Left ventricle myocardium inferior (tissue), 1 donor: ENCODE data around the gene FMN1. TPM values are rescaled to one million over a fixed set of nuclear protein-coding genes. Genes with fewer than 3 reads are reported as not detected.

Experiments
- DNase-seq: peaks from one replicate; pipeline ENCODE4 v3.0.0-alpha.2; 2020
- H3K27ac ChIP-seq: fragments of 200-600 bp; replicated peaks from 2 replicates; pipeline ENCODE4 v1.8.0; 2021
- H3K27me3 ChIP-seq: fragments of 200-600 bp; 2 replicates; pipeline ENCODE4 v1.8.0; 2021; ENCODE audit warnings: low read depth
- H3K36me3 ChIP-seq: fragments of 200-600 bp; 2 replicates; pipeline ENCODE4 v1.8.0; 2021
- H3K4me1 ChIP-seq: fragments of 200-600 bp; 2 replicates; pipeline ENCODE4 v1.8.0; 2021
- H3K4me3 ChIP-seq: fragments of 200-600 bp; 2 replicates; pipeline ENCODE4 v1.8.0; 2021; ENCODE audit warnings: mild to moderate bottlenecking, moderate library complexity
- H3K9me3 ChIP-seq: fragments of 200-600 bp; replicated peaks from 2 replicates; pipeline ENCODE4 v1.8.0; 2021
- intact Hi-C: fragments of 100-400 bp; cut with micrococcal nuclease; formaldehyde crosslinking; loops from one replicate; pipeline ENCODE4 v1.11.0; 2022
- total RNA-seq: library from RNA; stranded (reverse); fragmentation: NEBNext Ultra II Directional; extraction: Animal tissue kit (Norgen Biotek cat#: 25700); gene quantifications from one replicate; pipeline ENCODE4 v1.2.1, GENCODE V29; 2021
- TF ChIP-seq, protein P1 (sequence below): fragments of 200-600 bp; IDR thresholded peaks from 2 replicates; pipeline ENCODE4 v1.8.0; 2021; ENCODE audit warnings: antibody characterized with exemption, mild to moderate bottlenecking, borderline replicate concordance
- donor health status: DM: no; HTN: yes; CAD: no; lungs with severe emphysema.

FMN1 gene
- total RNA-seq, 1 donor from 2014 or later = 4.5 TPM

DNA sequence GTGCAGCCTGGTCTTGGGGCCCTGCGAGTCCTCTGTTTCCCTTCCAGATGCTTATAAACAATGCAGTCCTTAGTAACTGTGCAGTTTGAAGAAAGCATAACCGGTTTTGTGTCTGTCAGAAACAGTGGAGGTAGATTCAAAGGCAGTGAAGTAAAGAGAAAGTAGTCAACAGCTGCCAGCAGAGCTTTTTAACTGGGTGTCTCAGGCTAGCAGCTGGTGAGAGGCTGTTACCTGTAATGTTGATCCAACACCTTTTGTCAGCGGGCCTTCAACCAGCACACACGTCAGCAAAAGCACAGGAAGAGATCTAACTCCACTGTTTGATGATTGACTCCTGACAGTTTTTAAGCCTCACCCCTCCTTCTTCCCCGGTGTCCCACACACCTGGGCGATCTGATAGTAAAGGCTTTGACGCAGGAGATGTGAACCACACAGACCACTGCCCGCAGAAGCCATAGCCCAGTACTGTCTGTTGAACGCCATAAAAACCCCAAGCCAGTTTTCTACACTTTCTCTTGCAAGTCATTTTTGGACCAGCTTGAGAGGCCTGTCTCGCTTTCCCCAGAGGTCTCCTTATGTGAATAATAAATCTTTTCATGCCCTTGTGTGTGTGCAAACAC is 178.0 kb downstream of the FMN1 start:
- TF ChIP-seq, protein P1, sequence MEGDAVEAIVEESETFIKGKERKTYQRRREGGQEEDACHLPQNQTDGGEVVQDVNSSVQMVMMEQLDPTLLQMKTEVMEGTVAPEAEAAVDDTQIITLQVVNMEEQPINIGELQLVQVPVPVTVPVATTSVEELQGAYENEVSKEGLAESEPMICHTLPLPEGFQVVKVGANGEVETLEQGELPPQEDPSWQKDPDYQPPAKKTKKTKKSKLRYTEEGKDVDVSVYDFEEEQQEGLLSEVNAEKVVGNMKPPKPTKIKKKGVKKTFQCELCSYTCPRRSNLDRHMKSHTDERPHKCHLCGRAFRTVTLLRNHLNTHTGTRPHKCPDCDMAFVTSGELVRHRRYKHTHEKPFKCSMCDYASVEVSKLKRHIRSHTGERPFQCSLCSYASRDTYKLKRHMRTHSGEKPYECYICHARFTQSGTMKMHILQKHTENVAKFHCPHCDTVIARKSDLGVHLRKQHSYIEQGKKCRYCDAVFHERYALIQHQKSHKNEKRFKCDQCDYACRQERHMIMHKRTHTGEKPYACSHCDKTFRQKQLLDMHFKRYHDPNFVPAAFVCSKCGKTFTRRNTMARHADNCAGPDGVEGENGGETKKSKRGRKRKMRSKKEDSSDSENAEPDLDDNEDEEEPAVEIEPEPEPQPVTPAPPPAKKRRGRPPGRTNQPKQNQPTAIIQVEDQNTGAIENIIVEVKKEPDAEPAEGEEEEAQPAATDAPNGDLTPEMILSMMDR = no peak
- intact Hi-C loops = no loop called here
- Histone ChIP-seq H3K36me3 (no peaks in the 10 kb centered on the region), H3K4me1 (no peaks in the 10 kb centered on the region), H3K27ac (no peak overlapping the region), H3K9me3 (no peaks in the 10 kb centered on the region), H3K4me3 (no peak overlapping the region), H3K27me3 (no peaks in the 10 kb centered on the region)
- DNase-seq = no peak

DNA sequence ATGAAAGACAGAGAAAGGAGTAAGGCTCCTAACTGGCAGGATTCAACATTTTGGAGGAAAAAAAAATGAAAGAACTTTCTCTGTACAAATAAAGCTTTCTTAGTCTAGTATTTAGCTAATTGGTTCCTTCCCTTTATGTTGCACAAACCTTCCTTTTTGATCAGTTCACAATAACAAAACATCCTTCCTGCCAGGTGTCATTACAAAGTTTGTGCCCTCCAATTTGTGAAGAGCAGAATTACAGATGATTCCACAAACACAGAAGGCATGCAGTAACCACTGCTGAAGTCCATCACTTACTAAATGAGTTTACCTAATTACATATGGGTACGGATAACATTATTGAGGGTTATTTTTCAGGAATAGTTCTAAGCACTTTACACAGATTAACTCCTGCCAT is 179.9 kb downstream of the FMN1 start:
- Histone ChIP-seq H3K4me1 (no peaks in the 10 kb centered on the region), H3K27ac (no peak overlapping the region), H3K9me3 (no peaks in the 10 kb centered on the region), H3K4me3 (no peak overlapping the region), H3K27me3 (no peaks in the 10 kb centered on the region), H3K36me3 (no peaks in the 10 kb centered on the region)
- DNase-seq = no peak
- TF ChIP-seq, protein P1 = no peak
- intact Hi-C loops = no loop called here

DNA sequence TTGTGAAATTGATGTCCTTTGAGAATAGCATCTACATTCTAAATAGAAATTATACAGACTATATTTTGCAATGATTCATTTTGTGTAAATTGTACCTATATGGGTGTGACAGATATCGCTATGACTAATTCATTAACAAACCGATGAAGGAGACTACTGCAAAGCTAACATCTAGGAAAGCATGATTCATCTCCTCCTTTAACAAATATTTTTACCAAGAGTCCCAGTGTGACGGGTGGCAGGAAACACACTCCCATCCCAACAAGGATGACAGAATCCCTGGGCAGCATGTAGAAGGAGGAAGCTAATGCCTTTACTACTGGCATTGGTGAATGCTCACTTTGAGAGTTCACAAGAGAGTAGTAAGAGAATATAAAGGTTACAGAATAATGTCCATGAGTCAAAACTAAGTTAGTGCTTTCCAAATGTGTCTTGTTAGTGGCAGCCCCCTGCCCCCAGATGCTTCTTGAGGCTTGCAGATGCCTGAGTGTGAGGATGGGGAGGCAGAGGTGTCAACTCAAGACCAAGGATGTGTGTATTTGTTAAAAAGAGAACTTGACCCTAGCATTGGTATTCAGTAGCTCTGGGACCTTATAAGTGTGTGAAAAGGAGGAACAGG is 180.6 kb downstream of the FMN1 start:
- TF ChIP-seq, protein P1 = no peak
- H3K27me3 ChIP-seq = no peaks in the 10 kb centered on the region

DNA sequence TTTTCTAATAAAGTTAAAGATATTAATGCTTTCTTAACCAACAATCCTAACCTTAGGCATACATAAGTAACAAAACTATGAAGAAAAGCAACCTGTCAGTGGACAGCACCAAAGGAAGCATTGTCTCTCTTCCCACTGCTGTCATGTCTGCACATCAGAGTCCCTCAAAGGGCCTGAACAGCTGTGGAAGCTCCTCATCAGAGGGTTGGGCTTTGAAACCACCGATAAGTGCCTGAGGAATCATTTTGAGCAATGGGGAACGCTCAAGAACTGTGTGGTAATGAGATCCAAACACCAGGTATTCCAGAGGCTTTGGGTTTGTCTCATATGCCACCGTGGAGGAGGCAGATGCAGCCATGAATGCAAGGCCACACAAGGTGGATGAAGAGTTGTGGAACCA is 182.5 kb downstream of the FMN1 start:
- Histone ChIP-seq H3K4me1 (peaks cover 14% of the 10 kb centered on the region), H3K4me3 (no peak overlapping the region), H3K27ac (no peak overlapping the region), H3K9me3 (no peaks in the 10 kb centered on the region), H3K36me3 (no peaks in the 10 kb centered on the region), H3K27me3 (no peaks in the 10 kb centered on the region)
- no peak for DNase-seq
- intact Hi-C loops = no loop called here
- TF ChIP-seq, protein P1 = no peak

More for the DNA sequence above, 180.6 kb downstream of the FMN1 start:
- H3K4me3 ChIP-seq = no peak overlapping the region
- no peak for DNase-seq
- H3K4me1 ChIP-seq = no peaks in the 10 kb centered on the region
- no peaks in the 10 kb centered on the region for H3K9me3 ChIP-seq
- no peak overlapping the region for H3K27ac ChIP-seq
- intact Hi-C loops = no loop called here
- H3K36me3 ChIP-seq = no peaks in the 10 kb centered on the region

DNA sequence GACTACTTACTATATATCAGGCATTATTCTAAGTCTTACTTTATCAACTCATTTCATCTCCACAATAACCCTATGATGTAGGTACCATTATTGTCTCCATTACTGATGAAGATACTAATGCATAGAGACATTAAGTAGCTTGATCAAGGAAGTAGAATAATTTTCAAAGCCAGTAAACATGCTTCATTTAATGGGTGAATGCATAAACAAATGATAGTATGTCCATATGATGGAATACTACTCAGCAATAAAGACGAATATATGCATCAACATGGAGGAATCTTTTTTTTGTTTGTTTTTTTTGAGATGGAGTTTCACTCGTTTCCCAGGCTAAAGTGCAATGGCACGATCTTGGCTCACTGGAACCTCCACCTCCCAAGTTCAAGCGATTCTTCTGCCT is 184.9 kb downstream of the FMN1 start:
- TF ChIP-seq, protein P1 = no peak
- H3K9me3 ChIP-seq = no peaks in the 10 kb centered on the region
- no peaks in the 10 kb centered on the region for H3K36me3 ChIP-seq
- no peak overlapping the region for H3K4me3 ChIP-seq
- H3K4me1 ChIP-seq = peaks cover 14% of the 10 kb centered on the region
- no peak overlapping the region for H3K27ac ChIP-seq
- no peaks in the 10 kb centered on the region for H3K27me3 ChIP-seq
- no peak for DNase-seq
- intact Hi-C loops = no loop called here
